IgD-negative memory B cell (primary cell): Measurements from ENCODE around the gene SLC9A8. TPM values are rescaled to one million over a fixed set of nuclear protein-coding genes. Genes with fewer than 3 reads are reported as not detected.
"Not testable (repeated sequence)": the region's sequence is repeated elsewhere in the genome, so short reads cannot be mapped to it uniquely, and the experiment has no call there.

Experiments used
- H3K27ac Mint-ChIP-seq, 3 donors: one replicate each; pipeline ENCODE4 v1.8.0; 2020 to 2022; ENCODE audit warnings: mild to moderate bottlenecking in 3 of 3, mixed read lengths in 3 of 3, moderate library complexity in 1 of 3
- H3K27me3 Mint-ChIP-seq: one replicate; pipeline ENCODE4 v1.8.0; 2021; ENCODE audit warnings: mixed read lengths
- H3K36me3 Mint-ChIP-seq: one replicate; pipeline ENCODE4 v1.8.0; 2020; ENCODE audit warnings: mild to moderate bottlenecking, mixed read lengths
- H3K4me1 Mint-ChIP-seq, 3 donors: one replicate each; pipeline ENCODE4 v1.8.0; 2020 to 2022; ENCODE audit warnings: mixed read lengths in 3 of 3, mild to moderate bottlenecking in 1 of 3
- H3K4me3 Mint-ChIP-seq, 4 donors: one replicate each; pipeline ENCODE4 v1.8.0; 2020 to 2022; ENCODE audit warnings: mild to moderate bottlenecking in 4 of 4, mixed read lengths in 4 of 4, moderate library complexity in 3 of 4
- H3K9me3 Mint-ChIP-seq, 3 donors: one replicate each; pipeline ENCODE4 v1.8.0; 2020 to 2021; ENCODE audit warnings: mixed read lengths in 3 of 3, mild to moderate bottlenecking in 1 of 3
- polyA plus RNA-seq: library from polyadenylated mRNA; unstranded; fragments of 300-500 nt; fragmentation: Illumina TruSeq; gene quantifications from one replicate; pipeline ENCODE4 v1.2.3, GENCODE V29; 2021

The SLC9A8 gene
- polyA plus RNA-seq, 1 donor from 2014 or later: 13.2 TPM

- peaks cover 6% of the 10 kb centered on the region for H3K27me3 Mint-ChIP-seq
- H3K27ac Mint-ChIP-seq: no peak overlapping the region
- no peaks in the 10 kb centered on the region for H3K36me3 Mint-ChIP-seq
- H3K9me3 Mint-ChIP-seq: no peaks in the 10 kb centered on the region
- H3K4me3 Mint-ChIP-seq: no peak overlapping the region
- peaks cover 18 to 32% (median 25%) of the 10 kb centered on the region in 3 donors for H3K4me1 Mint-ChIP-seq
Observed at GRCh38 chr20:49796600-49797343, 15.9 kb upstream of the SLC9A8 start.

GRCh38 chr20:49797344-49797615 is 15.3 kb upstream of the SLC9A8 start:
- Mint-ChIP-seq H3K4me1 (peaks cover 22 to 34% (median 25%) of the 10 kb centered on the region in 3 donors), H3K27me3 (peaks cover 6% of the 10 kb centered on the region), H3K27ac (no peak overlapping the region), H3K36me3 (no peaks in the 10 kb centered on the region), H3K4me3 (no peak overlapping the region), H3K9me3 (no peaks in the 10 kb centered on the region)

DNA sequence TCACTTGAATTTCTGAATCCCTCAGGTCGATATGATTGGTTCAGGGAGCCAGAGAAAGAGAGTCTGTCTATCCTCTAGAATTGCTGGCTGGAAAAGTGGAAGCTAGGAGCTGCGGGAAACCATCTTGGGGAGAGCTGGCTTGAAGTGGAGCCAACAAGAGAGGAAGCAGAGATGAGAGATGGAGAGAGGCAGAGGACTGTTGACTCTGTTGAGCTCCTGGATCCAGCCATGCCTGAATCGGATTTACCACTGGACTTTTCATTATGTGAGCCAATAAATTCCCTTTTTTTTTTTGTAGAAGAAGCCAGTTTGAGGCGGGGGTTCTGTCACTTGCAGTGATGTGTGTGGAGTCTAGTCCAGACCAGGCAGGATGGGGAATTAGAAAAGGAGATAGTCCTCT is 13.9 kb upstream of the SLC9A8 start:
- Mint-ChIP-seq H3K4me1 (peaks cover 24 to 38% (median 26%) of the 10 kb centered on the region in 3 donors), H3K27ac (peak overlapping the region in 1 of 3 donors; percentile 84), H3K36me3 (peaks cover 2% of the 10 kb centered on the region), H3K9me3 (no peaks in the 10 kb centered on the region), H3K27me3 (peaks cover 6% of the 10 kb centered on the region), H3K4me3 (peak overlapping the region in 1 of 4 donors; percentile 68)

DNA sequence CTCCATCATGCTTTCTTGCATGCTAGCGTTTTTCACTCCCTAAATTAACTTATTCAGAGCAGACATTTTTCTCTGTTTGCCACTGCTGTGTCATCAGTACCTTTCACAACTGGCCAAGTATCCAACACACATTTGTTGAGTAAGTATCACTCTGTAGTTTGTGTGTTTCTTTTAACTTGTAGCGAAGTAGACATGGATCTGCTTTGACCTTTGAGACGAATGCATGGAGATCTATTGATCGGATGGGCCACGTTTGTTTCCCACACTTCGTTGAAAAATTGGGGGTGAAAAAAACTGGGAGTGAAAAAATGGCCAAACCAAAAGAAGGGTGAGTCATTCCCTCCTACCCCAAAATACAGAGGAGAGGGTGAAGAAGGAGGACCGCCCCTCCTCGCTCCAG is 12.9 kb upstream of the SLC9A8 start:
- Mint-ChIP-seq H3K4me1 (peaks cover 20 to 30% (median 26%) of the 10 kb centered on the region in 3 donors), H3K9me3 (no peaks in the 10 kb centered on the region), H3K4me3 (peak overlapping the region in 1 of 4 donors; percentile 22), H3K36me3 (peaks cover 2% of the 10 kb centered on the region), H3K27ac (peak overlapping the region in 1 of 3 donors; percentile 16), H3K27me3 (peaks cover 6% of the 10 kb centered on the region)

DNA sequence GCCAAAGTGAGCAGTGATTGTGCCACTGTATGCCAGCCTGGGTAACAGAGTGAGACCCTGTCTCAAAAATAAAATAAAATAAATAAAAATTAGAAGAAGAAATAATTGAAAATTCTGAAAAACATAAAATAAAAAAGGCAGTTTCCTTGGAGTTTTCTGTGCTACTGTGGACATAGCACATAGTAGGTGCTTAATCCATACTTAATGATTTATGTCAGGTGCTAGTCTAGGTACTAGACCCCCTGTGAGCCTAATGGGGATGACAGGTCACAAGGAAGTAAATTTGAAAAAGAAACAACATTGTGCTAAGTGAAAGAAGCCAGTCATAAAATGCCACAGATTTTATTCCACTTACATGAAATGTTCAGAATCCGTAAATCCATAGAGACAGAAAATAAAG is 9.2 kb upstream of the SLC9A8 start:
- Mint-ChIP-seq H3K4me3 (peak overlapping the region in 1 of 4 donors; percentile 82), H3K27me3 (peaks cover 6% of the 10 kb centered on the region), H3K9me3 (no peaks in the 10 kb centered on the region), H3K36me3 (peaks cover 2% of the 10 kb centered on the region), H3K27ac (peak overlapping the region in 1 of 3 donors; percentile 38), H3K4me1 (peaks cover 19 to 31% (median 23%) of the 10 kb centered on the region in 3 donors)

GRCh38 chr20:49804364-49804763 is 8.3 kb upstream of the SLC9A8 start:
- peaks cover 25 to 36% (median 27%) of the 10 kb centered on the region in 3 donors for H3K4me1 Mint-ChIP-seq
- H3K27me3 Mint-ChIP-seq: peaks cover 2% of the 10 kb centered on the region
- no peak overlapping the region for H3K27ac Mint-ChIP-seq
- H3K9me3 Mint-ChIP-seq: no peaks in the 10 kb centered on the region
- H3K4me3 Mint-ChIP-seq: peak overlapping the region in 1 of 4 donors; percentile 23
- peaks cover 2% of the 10 kb centered on the region for H3K36me3 Mint-ChIP-seq

DNA sequence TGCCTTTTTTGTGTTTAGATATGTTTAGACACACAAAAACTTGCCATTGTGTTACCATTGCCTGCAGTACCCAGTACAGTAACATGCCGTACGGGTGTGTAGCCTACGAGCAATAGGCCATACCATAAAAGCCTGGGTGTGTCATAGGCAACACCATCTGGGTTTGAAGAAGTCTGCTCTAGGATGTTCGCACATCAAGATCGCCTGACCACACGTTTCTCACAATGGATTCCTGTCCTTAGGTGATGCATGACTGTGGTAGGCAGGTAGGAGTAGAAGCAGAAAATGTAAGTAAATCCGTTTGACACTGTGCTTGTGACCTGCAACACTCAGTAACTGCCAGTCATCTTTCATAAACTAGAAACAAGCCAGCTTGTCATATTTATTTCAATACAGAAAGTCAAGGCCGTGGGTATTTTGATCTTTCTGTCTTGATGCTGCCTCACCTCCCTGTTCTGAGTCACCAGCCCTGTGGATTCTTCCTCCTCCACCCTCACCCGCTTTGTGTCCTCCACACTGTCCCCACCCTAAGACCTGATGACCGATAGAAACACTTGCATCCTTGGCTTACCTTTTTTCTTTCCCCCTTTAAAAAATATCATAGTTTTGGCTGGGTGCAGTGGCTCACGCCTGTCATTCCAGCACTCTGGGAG is 7.3 kb upstream of the SLC9A8 start:
- not testable (repeated sequence) for H3K9me3 Mint-ChIP-seq, H3K36me3 Mint-ChIP-seq, H3K27me3 Mint-ChIP-seq
- H3K4me3 Mint-ChIP-seq: peak overlapping the region in 2 of 4 donors; percentile 54 to 74
- H3K4me1 Mint-ChIP-seq: peaks cover 25 to 31% (median 27%) of the 10 kb centered on the region in 3 donors
- H3K27ac Mint-ChIP-seq: peak overlapping the region in 2 of 3 donors; percentile 28 to 70

DNA sequence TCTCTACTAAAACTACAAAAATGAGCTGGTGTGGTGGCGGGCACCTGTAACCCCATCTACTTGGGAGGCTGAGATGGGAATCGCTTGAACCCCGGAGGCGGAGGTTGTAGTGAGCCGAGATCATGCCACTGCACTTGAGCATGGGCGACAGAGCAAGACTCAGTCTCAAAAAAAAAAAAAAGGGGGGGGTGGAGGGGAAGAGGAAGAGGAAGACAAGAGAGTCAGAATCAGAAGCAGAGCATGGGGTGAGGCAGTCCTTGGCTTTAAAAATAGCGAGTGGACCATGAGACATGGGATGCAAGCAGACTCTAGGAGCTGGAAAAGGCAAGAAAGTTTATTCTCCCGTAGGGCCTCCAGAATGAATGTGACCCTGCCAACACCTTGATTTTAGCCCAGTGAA is 3.9 kb upstream of the SLC9A8 start:
- Mint-ChIP-seq H3K27ac (peak overlapping the region in 2 of 3 donors; percentile 74 to 76), H3K9me3 (no peaks in the 10 kb centered on the region), H3K36me3 (no peaks in the 10 kb centered on the region), H3K4me1 (peaks cover 21 to 27% (median 26%) of the 10 kb centered on the region in 3 donors), H3K4me3 (peak overlapping the region in 3 of 4 donors; percentile 1 to 42 (median 27)), H3K27me3 (no peaks in the 10 kb centered on the region)

DNA sequence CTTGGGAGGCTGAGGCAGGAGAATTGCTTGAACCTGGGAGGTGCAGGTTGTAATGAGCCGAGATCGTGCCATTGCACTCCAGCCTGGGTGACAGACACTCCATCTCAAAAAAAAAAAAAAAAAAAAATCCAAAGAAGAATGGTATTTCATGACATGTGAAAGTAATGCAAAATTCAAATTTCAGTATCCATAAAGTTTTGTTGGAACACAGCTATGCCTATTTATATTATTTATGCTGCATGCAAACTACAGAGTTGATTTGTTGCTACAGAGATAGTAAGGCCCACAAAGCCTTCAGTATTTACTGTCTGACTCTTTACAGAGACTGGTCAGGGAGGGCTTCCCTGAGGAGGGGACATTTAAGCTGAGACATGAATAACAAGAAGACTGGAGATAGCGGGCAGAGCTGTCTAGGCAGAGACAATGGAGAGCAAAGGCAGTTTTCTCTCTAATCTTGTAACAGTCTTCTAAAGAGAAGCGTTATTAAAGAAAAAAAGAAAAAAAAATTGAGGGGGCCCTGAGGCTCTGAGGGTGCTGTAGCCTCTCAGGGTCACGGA is 2.7 kb upstream of the SLC9A8 start:
- Mint-ChIP-seq H3K27me3 (no peaks in the 10 kb centered on the region), H3K9me3 (no peaks in the 10 kb centered on the region), H3K27ac (peak overlapping the region in 2 of 3 donors; percentile 49 to 94), H3K36me3 (no peaks in the 10 kb centered on the region), H3K4me3 (peak overlapping the region in 1 of 4 donors; percentile 94), H3K4me1 (peaks cover 26 to 34% (median 34%) of the 10 kb centered on the region in 3 donors)

- Mint-ChIP-seq H3K27ac (peak overlapping the region; percentile 46 to 94 (median 94)), H3K4me1 (peaks cover 28 to 32% (median 30%) of the 10 kb centered on the region in 3 donors), H3K27me3 (no peaks in the 10 kb centered on the region), H3K4me3 (peak overlapping the region in 2 of 4 donors; percentile 81 to 94), H3K9me3 (no peaks in the 10 kb centered on the region), H3K36me3 (no peaks in the 10 kb centered on the region)
Observed at GRCh38 chr20:49810491-49811190, 2.0 kb upstream of the SLC9A8 start.

GRCh38 chr20:49811825-49812506 is 662 bp upstream of the SLC9A8 start:
- Mint-ChIP-seq H3K4me1 (peaks cover 28 to 32% (median 30%) of the 10 kb centered on the region in 3 donors), H3K27ac (peak overlapping the region; percentile 94 to 98 (median 96)), H3K36me3 (no peaks in the 10 kb centered on the region), H3K27me3 (no peaks in the 10 kb centered on the region), H3K4me3 (peak overlapping the region; percentile 93 to 99 (median 95)), H3K9me3 (no peaks in the 10 kb centered on the region)

DNA sequence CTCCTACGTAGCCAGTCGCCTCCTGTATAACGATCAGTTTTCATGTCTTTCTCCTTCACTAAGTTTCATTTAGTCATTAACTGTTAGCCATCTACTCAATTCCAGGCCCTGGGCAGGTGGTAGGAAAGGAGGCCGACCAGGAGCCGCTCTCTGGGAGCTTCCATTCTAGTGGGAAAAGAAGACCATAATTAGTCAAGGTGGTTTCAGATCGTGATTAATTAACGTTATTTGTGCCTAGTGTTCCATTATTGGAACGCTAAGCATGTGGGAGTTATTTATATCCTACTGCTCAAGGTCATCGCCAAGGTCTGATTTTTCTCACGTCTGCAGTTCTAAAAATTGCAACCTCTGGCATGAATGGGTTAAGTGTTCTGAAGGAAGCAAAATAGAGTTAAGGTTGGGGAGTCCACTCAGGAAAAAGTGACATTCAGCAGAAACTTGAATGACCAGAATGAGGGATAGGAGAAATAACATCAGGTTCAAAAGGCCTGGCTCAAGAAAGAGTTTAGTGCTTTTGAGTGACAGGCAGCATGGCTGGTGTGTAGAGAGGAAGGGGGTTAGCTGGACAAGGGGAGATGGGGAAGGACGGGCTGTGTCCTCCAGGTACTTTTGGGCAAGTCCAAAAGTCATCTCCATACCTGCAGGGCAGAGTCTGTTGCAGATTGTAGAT is 812 bp downstream of the SLC9A8 start:
- Mint-ChIP-seq H3K27ac (peak overlapping the region; percentile 94 to 98 (median 96)), H3K4me3 (peak overlapping the region; percentile 93 to 99 (median 95)), H3K4me1 (peaks cover 28 to 30% (median 30%) of the 10 kb centered on the region in 3 donors), H3K36me3 (no peaks in the 10 kb centered on the region), H3K9me3 (no peaks in the 10 kb centered on the region), H3K27me3 (no peaks in the 10 kb centered on the region)

- Mint-ChIP-seq H3K4me3 (peak overlapping the region; percentile 93 to 99 (median 95)), H3K36me3 (peaks cover 1% of the 10 kb centered on the region), H3K9me3 (no peaks in the 10 kb centered on the region), H3K27me3 (no peaks in the 10 kb centered on the region), H3K4me1 (peaks cover 23 to 26% (median 24%) of the 10 kb centered on the region in 3 donors), H3K27ac (peak overlapping the region; percentile 94 to 98 (median 96))
Observed at GRCh38 chr20:49814057-49814694, 1.5 kb downstream of the SLC9A8 start.
